ENCODE data around the gene EFCAB12.

- no peak for TF ChIP-seq ATOH8 (CRISPR knock-in tag; IDR thresholded peaks at IDR 0.05; ENCODE audit: low read depth)
- no peak for TF ChIP-seq JUN (IDR thresholded peaks at IDR 0.05)
- TF ChIP-seq POLR2AphosphoS2 (conservative IDR thresholded peaks at IDR 0.05; ENCODE audit: low read length), result no peak
These were observed 70.8 kb downstream of the EFCAB12 start for GRCh38 chr3:129357616-129358015.

Data from A549 (cell line).